ENCODE data around the gene TNS2. TPM values are rescaled to one million over a fixed set of nuclear protein-coding genes. Genes with fewer than 3 reads are reported as not detected.

TNS2 gene
- total and polyA plus RNA-seq, 11 donors, result 56.0 to 193 (median 88.4) TPM

DNA sequence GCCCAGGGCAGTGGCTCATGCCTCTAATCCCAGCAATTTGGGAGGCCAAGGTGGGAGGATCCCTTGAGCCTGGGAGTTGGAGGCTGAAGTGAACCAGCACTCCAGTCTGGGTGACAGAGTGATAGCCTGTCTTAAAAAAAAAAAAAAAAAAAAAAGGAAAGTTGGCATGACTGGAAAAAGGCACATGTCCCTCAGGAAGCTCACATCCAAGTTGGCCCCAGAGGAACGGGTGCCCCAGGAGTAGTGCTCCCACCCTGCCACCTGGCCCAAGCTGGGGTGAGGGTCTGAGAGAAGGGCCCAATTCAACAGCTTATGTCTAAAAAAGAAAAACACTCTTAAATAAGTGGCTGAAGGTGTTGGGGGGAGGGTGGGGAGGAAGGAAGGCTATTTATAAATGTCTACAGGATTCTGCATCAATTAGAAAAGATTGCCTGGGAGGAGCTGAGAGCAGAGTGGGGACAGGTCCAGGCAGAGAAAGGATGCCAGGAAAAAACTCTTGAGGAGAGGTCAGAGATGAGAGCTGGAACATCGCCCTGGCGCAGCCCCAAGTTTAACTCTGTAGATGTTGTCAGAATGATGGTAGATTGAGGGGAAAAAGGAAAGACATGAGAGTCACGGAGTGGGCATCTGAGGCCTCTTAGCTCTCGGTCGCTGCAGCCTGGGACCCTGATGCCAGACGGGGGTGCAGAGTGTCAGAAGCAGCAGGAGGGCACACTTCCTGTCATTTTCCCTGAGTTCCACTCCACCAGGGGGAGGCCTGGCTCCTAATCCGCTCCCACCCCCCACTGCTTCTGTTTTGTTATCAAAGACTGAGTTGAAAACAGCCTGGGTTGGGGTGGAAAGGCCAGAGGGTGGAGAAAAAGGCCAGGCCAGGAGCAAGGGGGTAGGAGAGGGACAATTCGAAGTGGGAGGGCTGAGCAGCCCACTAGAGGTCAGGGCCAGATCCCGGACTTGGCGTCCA, 22.0 kb downstream of the TNS2 start:
- intact Hi-C loops (cut with DNase I), result loop anchor here in 2 of 10 donors (2.0 kb wide), 1 partner anchor 25 kb away; the partner anchor contains the start of gene IGFBP6 (in 2 of the 2)
- Histone ChIP-seq H3K36me3 (peaks cover 0 to 68% (median 44%) of the 10 kb centered on the region in 9 donors), H3K27ac (peak overlapping the region; percentile 42 to 89 (median 80)), H3K9me3 (no peaks in the 10 kb centered on the region), H3K27me3 (no peaks in the 10 kb centered on the region), H3K4me3 (peak overlapping the region in 6 of 12 donors; percentile 2 to 18 (median 10)), H3K4me1 (peaks cover 23 to 78% (median 60%) of the 10 kb centered on the region in 12 donors)
- DNase-seq (peak in 4 of 5 donors; percentile 75 to 87 (median 84)), ATAC-seq (peak; percentile 35 to 77 (median 68))
- TF ChIP-seq, protein P1, sequence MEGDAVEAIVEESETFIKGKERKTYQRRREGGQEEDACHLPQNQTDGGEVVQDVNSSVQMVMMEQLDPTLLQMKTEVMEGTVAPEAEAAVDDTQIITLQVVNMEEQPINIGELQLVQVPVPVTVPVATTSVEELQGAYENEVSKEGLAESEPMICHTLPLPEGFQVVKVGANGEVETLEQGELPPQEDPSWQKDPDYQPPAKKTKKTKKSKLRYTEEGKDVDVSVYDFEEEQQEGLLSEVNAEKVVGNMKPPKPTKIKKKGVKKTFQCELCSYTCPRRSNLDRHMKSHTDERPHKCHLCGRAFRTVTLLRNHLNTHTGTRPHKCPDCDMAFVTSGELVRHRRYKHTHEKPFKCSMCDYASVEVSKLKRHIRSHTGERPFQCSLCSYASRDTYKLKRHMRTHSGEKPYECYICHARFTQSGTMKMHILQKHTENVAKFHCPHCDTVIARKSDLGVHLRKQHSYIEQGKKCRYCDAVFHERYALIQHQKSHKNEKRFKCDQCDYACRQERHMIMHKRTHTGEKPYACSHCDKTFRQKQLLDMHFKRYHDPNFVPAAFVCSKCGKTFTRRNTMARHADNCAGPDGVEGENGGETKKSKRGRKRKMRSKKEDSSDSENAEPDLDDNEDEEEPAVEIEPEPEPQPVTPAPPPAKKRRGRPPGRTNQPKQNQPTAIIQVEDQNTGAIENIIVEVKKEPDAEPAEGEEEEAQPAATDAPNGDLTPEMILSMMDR (IDR thresholded peaks at IDR 0.05), result peak in 6 of 12 donors; percentile 17 to 48 (median 28)
- TF ChIP-seq POLR2A (IDR thresholded peaks at IDR 0.05), result no peak
- WGBS, 4 donors, result 10 to 19% (median 11%) methylated on average over 11 of the region's 11 CpGs

DNA sequence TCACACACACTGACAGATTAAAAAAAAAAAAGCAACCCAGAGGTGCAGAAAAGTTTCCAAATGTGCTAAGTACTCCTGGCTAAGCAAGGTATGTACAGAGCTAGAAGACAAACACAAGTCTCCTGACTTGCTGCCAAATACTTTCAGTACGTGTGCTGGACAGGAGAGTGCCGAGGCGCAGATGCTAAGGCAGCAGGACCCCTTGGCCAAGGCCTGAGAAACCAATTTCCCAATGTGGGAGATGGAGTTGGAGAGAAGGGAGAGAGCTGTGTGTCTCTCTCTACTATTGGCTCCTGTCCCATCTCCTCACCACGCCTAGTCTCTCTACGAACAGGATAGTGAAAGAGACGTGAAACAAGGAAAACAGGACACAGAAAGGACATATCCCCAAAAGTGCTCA, 24.0 kb downstream of the TNS2 start:
- 33 to 44% (median 38%) methylated on average over 6 of the region's 6 CpGs for WGBS, 4 donors
- TF ChIP-seq, protein P1 (IDR thresholded peaks at IDR 0.05), result no peak
- no peak for TF ChIP-seq POLR2A (IDR thresholded peaks at IDR 0.05)
- peak overlapping the region; percentile 2 to 75 (median 31) for H3K27ac ChIP-seq
- peaks cover 23 to 78% (median 63%) of the 10 kb centered on the region in 12 donors for H3K4me1 ChIP-seq
- ATAC-seq, result no peak
- H3K4me3 ChIP-seq, result no peak overlapping the region
- H3K9me3 ChIP-seq, result no peaks in the 10 kb centered on the region
- no peaks in the 10 kb centered on the region for H3K27me3 ChIP-seq
- intact Hi-C loops (cut with DNase I), result loop anchor here in 2 of 10 donors (2.0 kb wide), 1 partner anchor 23 kb away; the partner anchor contains the start of gene IGFBP6 (in 2 of the 2)
- peaks cover 0 to 58% (median 49%) of the 10 kb centered on the region in 9 donors for H3K36me3 ChIP-seq
- no peak for DNase-seq

DNA sequence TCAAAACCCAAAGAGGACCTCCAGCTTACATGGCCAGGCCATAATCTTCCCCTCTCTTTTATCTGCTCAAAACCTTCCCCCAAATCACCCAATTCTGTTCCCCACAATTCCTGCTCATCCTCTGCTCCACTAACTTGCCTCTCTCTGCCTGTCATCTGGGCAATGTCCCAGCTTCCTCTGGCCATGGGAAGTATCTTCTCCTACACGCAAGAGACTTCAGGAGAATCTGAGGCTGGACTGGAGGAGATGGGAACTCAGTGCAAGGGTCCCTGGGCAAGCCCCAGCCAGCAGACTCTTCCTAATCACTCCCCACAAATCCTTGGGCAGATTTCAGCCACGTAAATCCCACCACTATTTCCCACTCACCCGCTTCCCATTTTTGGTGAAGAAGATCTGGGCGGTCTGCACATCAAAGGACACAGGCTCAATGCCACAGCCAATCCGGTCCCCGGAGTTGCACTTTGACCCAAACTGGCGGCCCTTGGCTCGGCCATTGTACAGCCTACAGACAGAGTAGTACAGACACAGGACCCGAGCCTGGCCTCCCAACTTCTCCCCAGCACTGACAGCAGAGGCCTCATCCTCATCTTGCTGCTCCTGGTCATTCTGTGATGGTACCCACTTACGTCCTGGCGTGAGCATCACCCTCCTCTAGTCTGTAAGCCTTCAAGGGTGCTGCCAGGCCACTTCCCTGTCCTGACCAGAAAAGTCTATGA, 24.6 kb downstream of the TNS2 start:
- ATAC-seq, result no peak
- intact Hi-C loops (cut with DNase I), result no loop called here
- 89 to 92% (median 91%) methylated on average over 11 of the region's 11 CpGs for WGBS, 4 donors

More for the DNA sequence above, 24.6 kb downstream of the TNS2 start:
- no peak for TF ChIP-seq POLR2A (IDR thresholded peaks at IDR 0.05)
- TF ChIP-seq, protein P1 (IDR thresholded peaks at IDR 0.05), result no peak
- H3K27me3 ChIP-seq, result no peaks in the 10 kb centered on the region
- H3K4me1 ChIP-seq, result peaks cover 23 to 74% (median 58%) of the 10 kb centered on the region in 12 donors
- no peak overlapping the region for H3K4me3 ChIP-seq
- peak overlapping the region; percentile 2 to 75 (median 31) for H3K27ac ChIP-seq
- peaks cover 0 to 58% (median 49%) of the 10 kb centered on the region in 9 donors for H3K36me3 ChIP-seq
- H3K9me3 ChIP-seq, result no peaks in the 10 kb centered on the region
- no peak for DNase-seq

All from heart left ventricle (tissue), 16 donors.